Cardiac fibroblast (primary cell): Measurements from ENCODE around the gene ZBTB18.

Experiments used
- DNase-seq, 2 donors: peaks; one replicate each; pipeline versions ENCODE4 v3.0.0 to v3.0.0-alpha.2; 2010; ENCODE audit warnings: low read depth in 2 of 2
- H3K4me3 ChIP-seq, 2 donors: replicated peaks in 1 of 2; 1 replicate in 1 of 2; 2 replicates in 1 of 2; pipeline ENCODE4 v1.5.1; 2011; ENCODE audit warnings: low read depth in 2 of 2, low read length in 2 of 2, mild to moderate bottlenecking in 2 of 2, moderate library complexity in 1 of 2
- TF ChIP-seq, protein P1 (sequence below): IDR thresholded peaks from one replicate; pipeline ENCODE4 v1.5.1; 2011; ENCODE audit warnings: low read depth, mild to moderate bottlenecking, low read length, inconsistent platforms

Gene ZBTB18

DNA sequence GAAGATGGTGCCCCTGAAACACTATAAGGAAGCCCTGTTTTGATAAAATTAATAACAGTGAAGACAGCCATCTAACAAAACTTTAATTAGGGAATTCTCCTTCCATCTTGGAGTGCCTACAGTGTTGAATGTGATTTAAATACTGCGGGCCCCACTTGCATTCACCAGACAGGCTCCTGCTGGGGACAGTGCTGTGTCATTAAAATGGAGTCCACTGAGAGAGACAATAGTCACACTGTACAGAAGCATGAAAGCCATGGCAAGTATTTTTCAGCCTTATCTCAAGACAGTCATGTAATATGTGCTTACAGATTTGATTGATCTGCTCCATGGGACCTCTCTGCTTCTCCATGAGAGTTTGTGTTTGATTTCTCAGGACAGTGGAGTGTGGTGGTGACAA, 29.7 kb upstream of the ZBTB18 start:
- no peak overlapping the region for H3K4me3 ChIP-seq
- TF ChIP-seq, protein P1, sequence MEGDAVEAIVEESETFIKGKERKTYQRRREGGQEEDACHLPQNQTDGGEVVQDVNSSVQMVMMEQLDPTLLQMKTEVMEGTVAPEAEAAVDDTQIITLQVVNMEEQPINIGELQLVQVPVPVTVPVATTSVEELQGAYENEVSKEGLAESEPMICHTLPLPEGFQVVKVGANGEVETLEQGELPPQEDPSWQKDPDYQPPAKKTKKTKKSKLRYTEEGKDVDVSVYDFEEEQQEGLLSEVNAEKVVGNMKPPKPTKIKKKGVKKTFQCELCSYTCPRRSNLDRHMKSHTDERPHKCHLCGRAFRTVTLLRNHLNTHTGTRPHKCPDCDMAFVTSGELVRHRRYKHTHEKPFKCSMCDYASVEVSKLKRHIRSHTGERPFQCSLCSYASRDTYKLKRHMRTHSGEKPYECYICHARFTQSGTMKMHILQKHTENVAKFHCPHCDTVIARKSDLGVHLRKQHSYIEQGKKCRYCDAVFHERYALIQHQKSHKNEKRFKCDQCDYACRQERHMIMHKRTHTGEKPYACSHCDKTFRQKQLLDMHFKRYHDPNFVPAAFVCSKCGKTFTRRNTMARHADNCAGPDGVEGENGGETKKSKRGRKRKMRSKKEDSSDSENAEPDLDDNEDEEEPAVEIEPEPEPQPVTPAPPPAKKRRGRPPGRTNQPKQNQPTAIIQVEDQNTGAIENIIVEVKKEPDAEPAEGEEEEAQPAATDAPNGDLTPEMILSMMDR: no peak
- DNase-seq: no peak

DNA sequence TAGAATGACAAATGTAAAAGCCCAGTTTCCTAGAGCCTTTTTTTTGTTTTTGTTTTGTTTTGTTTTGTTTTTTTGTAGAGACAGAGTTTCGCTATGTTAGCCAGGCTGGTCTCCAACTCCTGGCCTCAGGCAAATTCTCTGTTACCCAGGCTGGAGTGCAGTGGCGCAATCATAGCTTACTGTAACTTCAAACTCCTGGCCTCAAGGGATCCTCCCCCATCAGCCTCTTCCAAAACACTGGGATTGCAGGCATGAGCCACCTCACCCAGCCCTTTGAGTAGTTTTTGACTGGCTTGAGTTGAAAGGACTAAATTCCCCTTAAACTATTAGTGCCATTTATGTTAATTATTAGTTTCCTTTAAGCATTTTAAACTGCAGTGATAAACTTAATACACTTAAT, 28.8 kb upstream of the ZBTB18 start:
- TF ChIP-seq, protein P1: no peak
- DNase-seq: peak; percentile 56 to 73
- H3K4me3 ChIP-seq: no peak overlapping the region

DNA sequence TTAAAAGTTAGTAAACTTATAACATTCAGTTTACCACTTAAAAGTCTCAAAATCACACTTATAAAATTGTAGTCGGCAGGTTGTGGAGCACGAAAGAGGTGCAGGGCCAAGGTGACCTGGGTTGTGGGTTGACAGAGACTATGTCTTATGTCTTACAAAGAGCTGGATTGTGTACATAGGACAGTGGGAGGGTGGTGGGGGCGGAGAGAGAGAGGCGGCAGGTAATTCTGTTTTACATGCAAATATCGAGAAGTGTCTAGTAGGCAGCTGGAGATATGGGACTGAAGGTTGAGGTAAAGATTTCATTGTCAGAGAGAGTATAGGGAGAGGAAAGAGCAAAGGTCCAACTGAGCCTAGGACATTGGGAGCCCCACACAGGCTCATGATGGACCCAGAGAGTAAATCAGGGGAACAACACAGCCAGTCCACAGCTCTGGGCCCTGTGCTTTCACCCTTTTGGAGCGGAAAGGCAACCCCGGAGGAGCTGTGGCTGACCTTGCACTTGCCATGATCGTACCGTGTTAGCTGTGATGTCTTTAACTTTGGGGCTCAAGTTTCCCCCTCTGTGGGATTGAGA, 28.1 kb upstream of the ZBTB18 start:
- DNase-seq: no peak
- H3K4me3 ChIP-seq: no peak overlapping the region
- TF ChIP-seq, protein P1: no peak

DNA sequence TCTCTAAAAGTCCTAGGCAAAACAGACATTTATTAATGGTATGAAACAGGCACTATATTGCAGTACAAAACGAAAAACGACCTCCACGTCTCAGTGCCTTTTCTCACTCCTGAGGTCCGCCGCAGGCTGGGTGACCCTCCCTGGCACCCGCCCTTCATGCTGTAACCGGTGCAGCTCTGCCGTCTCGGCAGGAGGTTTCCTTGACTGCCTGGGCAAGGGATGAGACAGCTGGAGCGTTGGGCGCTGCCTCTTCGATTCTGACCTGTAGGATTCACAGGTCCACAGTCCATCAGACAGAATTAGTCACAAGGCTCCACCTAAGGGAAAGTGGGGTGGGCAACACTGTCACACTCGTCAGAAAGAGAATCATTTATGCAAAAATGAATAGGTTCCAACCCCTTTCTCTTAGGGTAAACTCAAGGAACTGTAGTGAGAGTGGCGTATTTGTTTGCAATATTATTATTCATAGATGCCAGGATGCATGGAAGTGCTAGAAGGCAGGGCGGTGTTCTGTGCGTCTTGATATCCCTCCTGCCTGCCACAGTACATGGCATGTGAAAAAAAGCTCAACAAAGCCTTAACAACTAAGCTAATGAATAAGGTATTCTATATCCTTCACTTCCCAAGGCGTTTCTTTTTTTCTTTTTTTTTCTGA, 23.5 kb upstream of the ZBTB18 start:
- TF ChIP-seq, protein P1: no peak
- no peak overlapping the region for H3K4me3 ChIP-seq
- DNase-seq: no peak

DNA sequence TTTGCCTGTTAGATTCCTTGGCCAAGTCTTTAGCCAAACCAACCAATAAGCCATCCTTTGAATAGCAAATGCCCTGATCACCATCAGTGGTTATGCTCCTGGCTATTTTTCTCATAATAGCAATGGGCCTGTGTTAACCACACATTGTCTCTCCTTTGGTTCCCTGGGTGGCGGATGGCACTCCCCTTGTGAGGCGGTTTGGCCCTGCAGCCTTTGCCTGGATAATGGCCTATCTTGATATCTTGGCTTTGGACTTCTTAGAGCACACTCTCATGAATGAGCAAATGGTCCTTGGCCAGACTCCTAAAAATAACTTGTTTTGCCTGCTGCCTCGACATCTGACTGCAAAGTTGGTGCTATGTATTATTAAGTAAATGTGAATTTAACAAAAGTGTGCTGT, 22.4 kb upstream of the ZBTB18 start:
- no peak for DNase-seq
- no peak overlapping the region for H3K4me3 ChIP-seq
- TF ChIP-seq, protein P1: no peak

DNA sequence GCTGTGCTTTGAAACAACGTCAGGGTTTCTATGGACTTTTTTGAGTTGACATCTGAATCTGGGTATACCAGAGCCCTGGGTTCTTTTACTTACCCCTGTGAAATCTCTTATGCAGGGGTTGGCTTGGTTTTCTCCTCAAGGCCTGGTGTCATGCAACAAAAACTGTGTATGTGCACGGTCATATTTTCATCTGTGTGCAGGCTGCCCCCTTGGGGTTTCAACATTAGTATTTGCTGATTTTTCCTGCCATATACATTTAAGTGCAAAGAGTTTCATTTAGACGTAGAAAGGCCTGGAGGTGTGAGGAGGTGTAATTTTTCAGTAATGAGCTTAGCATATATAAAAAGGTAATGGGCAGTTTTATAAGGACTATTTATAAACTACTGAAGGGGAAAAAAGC, 22.0 kb upstream of the ZBTB18 start:
- TF ChIP-seq, protein P1: no peak
- no peak for DNase-seq
- no peak overlapping the region for H3K4me3 ChIP-seq
